GM12878 (cell line): ENCODE data around the gene HOOK2. TPM values are rescaled to one million over a fixed set of nuclear protein-coding genes. Genes with fewer than 3 reads are reported as not detected.

ENCODE experiments used
- ATAC-seq: fragments of 200-7000 bp; cut with Tn5 transposase; 3 replicates; pipeline ENCODE4 v1.9.1; 2020; ENCODE audit warnings: mild to moderate bottlenecking, moderate library complexity
- BruUV-seq: library from RNA; stranded (reverse); fragments of 400-500 nt; replicated peaks from 2 replicates; lab custom pipeline; 2021; lab: Mats Ljungman, UMichigan
- CTCF ChIA-PET: fragments of 300-600 bp; sonication (Branson Sonifier 250); formaldehyde crosslinking; extraction: SDS; loops from one replicate; lab custom pipeline; 2021; ENCODE audit warnings: inconsistent platforms; lab: Yijun Ruan, JAX
- POLR2A ChIA-PET: fragments of 350-600 bp; formaldehyde crosslinking; extraction: SDS; loops from one replicate; lab custom pipeline; 2021; ENCODE audit warnings: inconsistent platforms; lab: Charles Lee
- RAD21 ChIA-PET: fragments of 300-600 bp; sonication (Branson Sonifier 250); formaldehyde crosslinking; loops from one replicate; lab custom pipeline; 2023; ENCODE audit warnings: antibody characterized with exemption; ENCODE audit not compliant: unreplicated experiment; lab: Charles Lee
- SMC1A ChIA-PET: fragments of 300-600 bp; sonication (Branson Sonifier 250); formaldehyde crosslinking; loops from one replicate; lab custom pipeline; 2023; ENCODE audit not compliant: unreplicated experiment, uncharacterized antibody; lab: Charles Lee
- DNase-seq: peaks from one replicate; pipeline ENCODE4 v3.0.0-alpha.2; 2011; ENCODE audit warnings: low read depth, low spot score
- FAIRE-seq: peaks from 3 replicates; lab custom pipeline; 2011; peaks lifted over from hg19 to GRCh38; lab: Jason Lieb, UNC
- H2AFZ ChIP-seq: 2 replicates; pipeline ENCODE4 v1.6.0; 2011; ENCODE audit warnings: low read depth, low read length, control low read depth; ENCODE audit not compliant: control insufficient read depth
- H3K27ac ChIP-seq: 2 replicates; pipeline ENCODE4 v1.5.1; 2011; ENCODE audit warnings: control low read depth; ENCODE audit not compliant: control insufficient read depth, insufficient read depth
- H3K27me3 ChIP-seq, 2 experiments: replicated peaks in 1 of 2; 2 replicates each; pipeline versions ENCODE4 v1.6.0 to v1.6.1; 2011; ENCODE audit warnings: low read length in 1 of 2; ENCODE audit not compliant: control insufficient read depth in 2 of 2, insufficient read depth in 2 of 2
- H3K36me3 ChIP-seq, 2 experiments: 2 replicates each; pipeline ENCODE4 v1.5.1; 2011; ENCODE audit warnings: low read length in 1 of 2; ENCODE audit not compliant: control insufficient read depth in 2 of 2, insufficient read depth in 2 of 2
- H3K4me1 ChIP-seq: 2 replicates; pipeline ENCODE4 v1.6.1; 2011; ENCODE audit warnings: mild to moderate bottlenecking, low read length, moderate library complexity, mixed read lengths; ENCODE audit not compliant: control insufficient read depth, insufficient read depth
- H3K4me2 ChIP-seq: 2 replicates; pipeline ENCODE4 v1.6.0; 2011; ENCODE audit warnings: control low read depth; ENCODE audit not compliant: control insufficient read depth, insufficient read depth
- H3K4me3 ChIP-seq: fragments of 200-600 bp; sonication (generic); 2 replicates; pipeline ENCODE4 v1.5.1; 2016
- H3K79me2 ChIP-seq: 2 replicates; pipeline ENCODE4 v1.6.0; 2011; ENCODE audit warnings: low read length; ENCODE audit not compliant: control insufficient read depth, insufficient read depth
- H3K9ac ChIP-seq: 2 replicates; pipeline ENCODE4 v1.8.0; 2011; ENCODE audit warnings: low read length, control low read depth, mixed read lengths; ENCODE audit not compliant: control insufficient read depth, insufficient read depth
- H3K9me3 ChIP-seq: replicated peaks from 3 replicates; pipeline ENCODE4 v1.5.1; 2011; ENCODE audit warnings: mild to moderate bottlenecking, low read length; ENCODE audit not compliant: control insufficient read depth, insufficient read depth
- H4K20me1 ChIP-seq: 2 replicates; pipeline ENCODE4 v1.6.0; 2011; ENCODE audit not compliant: control insufficient read depth, insufficient read depth
- POLR2A ChIP-seq: IDR thresholded peaks from 2 replicates; pipeline ENCODE4 v1.6.1; 2011; ENCODE audit warnings: low read depth, mild to moderate bottlenecking, low read length
- SIX5 ChIP-seq: IDR thresholded peaks from 2 replicates; pipeline ENCODE4 v1.6.1; 2011; ENCODE audit warnings: mild to moderate bottlenecking, low read depth, low read length, moderate library complexity; ENCODE audit not compliant: severe bottlenecking
- TBL1XR1 ChIP-seq: IDR thresholded peaks from 2 replicates; pipeline ENCODE4 v1.6.1; 2012; ENCODE audit warnings: low read depth, low read length, improper control_type of control experiment
- ZBED1 ChIP-seq: IDR thresholded peaks from 2 replicates; pipeline ENCODE4 v1.6.1; 2016; ENCODE audit warnings: borderline replicate concordance
- WGBS: methylation state at CpG from one replicate; pipeline ENCODE4 v1.1.6; 2016; ENCODE audit warnings: low lambda C conversion rate; ENCODE audit not compliant: insufficient replicate concordance, insufficient coverage; ENCODE audit errors: missing lambda C conversion rate; 5-methylcytosine and 5-hydroxymethylcytosine counted together
- in situ Hi-C: fragments of 300-500 bp; cut with MboI; formaldehyde crosslinking; loops from 9 replicates; pipeline ENCODE4 v1.14.3; 2018; ENCODE audit warnings: mixed read lengths
- intact Hi-C: fragments of 100-400 bp; cut with micrococcal nuclease; formaldehyde crosslinking; loops from one replicate; pipeline ENCODE4 v1.14.2; 2022; ENCODE audit not compliant: unreplicated experiment
- polyA plus RNA-seq, 11 experiments: library from polyadenylated mRNA; depleted of rRNA in 4 of 11; unstranded in 6 of 11; stranded (reverse) in 5 of 11; fragments of >200 nt; fragmentation: Nextera tagmentation in 4 of 11; fragmentation: Illumina TruSeq in 1 of 11; extraction: Ambion mirVana in 4 of 11; extraction: Trizol in 1 of 11; gene quantifications; 1 replicate in 1 of 11; 2 replicates in 10 of 11; pipeline versions ENCODE4 v1.2.1 to v1.2.3, GENCODE V29; 2011 to 2016; ENCODE audit warnings: inconsistent platforms in 2 of 11, missing spikeins in 2 of 11, low read depth in 1 of 11
- total RNA-seq, 4 experiments: library from RNA; depleted of rRNA in 3 of 4; stranded (reverse); fragments of >200 nt in 3 of 4; fragmentation: Illumina TruSeq in 1 of 4; extraction: Trizol in 1 of 4; gene quantifications; 2 replicates each; pipeline versions ENCODE4 v1.2.1 to v1.2.3, GENCODE V29; 2013 to 2021

Gene HOOK2
- total and polyA plus RNA-seq, 10 of the 15 experiments (the other 5 are each of a cell fraction or from before 2014, with no cell fraction given), result 1.5 to 9.6 (median 6.2) TPM

- Histone ChIP-seq H3K4me3 (no peak overlapping the region), H4K20me1 (no peaks in the 10 kb centered on the region), H3K27me3 (no peaks in the 10 kb centered on the region), H3K9me3 (peaks cover 11% of the 10 kb centered on the region; the same call in 1 of the 3 replicates)
- ATAC-seq, result no peak
- no peak for FAIRE-seq
- ChIA-PET RAD21 (no interaction called here), SMC1A (no interaction called here)
- no peak for DNase-seq
- TF ChIP-seq TBL1XR1, result no peak
- TF ChIP-seq, all 136 proteins: peak for 0
- in situ Hi-C loops (no loop called here), intact Hi-C loops (no loop called here)
- Histone ChIP-seq H3K9ac (no peak overlapping the region), H3K36me3 (peaks cover 0 to 8% of the 10 kb centered on the region in 2 experiments; a peak in 2 of 4 replicates), H3K79me2 (no peaks in the 10 kb centered on the region), H2AFZ (no peak overlapping the region), H3K4me2 (no peak overlapping the region), H3K4me1 (no peaks in the 10 kb centered on the region), H3K27ac (no peak overlapping the region)
- no TSS peak for BruUV-seq
- POLR2A ChIA-PET, result no interaction called here
- CTCF ChIA-PET, result no interaction called here
- WGBS, result 95% methylated on average over 22 of the region's 22 CpGs
Measured at GRCh38 chr19:12745166-12745897, 30.0 kb downstream of the HOOK2 start.

DNA sequence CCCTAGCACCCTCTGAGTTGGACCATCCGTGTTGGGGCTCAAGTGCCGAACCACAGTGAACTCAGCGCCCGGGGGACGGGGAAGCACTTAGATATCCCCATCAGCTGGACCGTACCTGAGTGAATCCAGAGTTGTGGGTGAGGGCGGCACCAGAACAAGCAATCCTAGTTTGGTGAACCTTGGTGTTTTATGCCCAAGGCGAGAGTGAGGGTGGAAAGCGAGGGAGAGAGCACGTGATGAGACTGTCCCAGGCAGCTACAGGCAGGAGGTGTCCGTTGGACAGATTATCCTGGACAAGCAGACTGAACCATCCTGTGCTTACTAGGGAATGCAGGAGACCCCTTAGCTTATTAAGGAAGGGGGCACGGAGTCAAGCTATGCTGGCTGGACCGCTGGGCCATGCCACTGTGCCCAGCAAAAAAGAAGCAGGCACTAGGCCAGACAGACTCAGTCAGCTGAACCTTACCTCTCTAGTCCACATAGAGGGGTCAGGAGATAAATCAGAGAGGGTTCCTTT lies 37.5 kb downstream of the HOOK2 start:
- CTCF ChIA-PET, result interaction anchor here (0.9 to 3.8 kb wide), 5 partner anchors 11 to 58 kb away, joined by 3 to 19 read pairs (median 5); partner anchors contain the start of gene TNPO2
- BruUV-seq, result no TSS peak
- 18% methylated on average over 13 of the region's 13 CpGs for WGBS
- Histone ChIP-seq H3K9ac (peak overlapping the region; percentile 88), H3K9me3 (no peaks in the 10 kb centered on the region; the same call in 2 of the 3 replicates)
- no peak for DNase-seq
- TF ChIP-seq ZBED1 (no peak), POLR2A (no peak), SIX5 (no peak)
- TF ChIP-seq, all 136 proteins: peak for 0
- peak overlapping the region; percentile 91 for H3K4me2 ChIP-seq
- no peaks in the 10 kb centered on the region for H3K27me3 ChIP-seq
- peak overlapping the region; percentile 98 for H3K27ac ChIP-seq
- H3K4me1 ChIP-seq, result peaks cover 15% of the 10 kb centered on the region
- FAIRE-seq (no peak), ATAC-seq (no peak)
- SMC1A ChIA-PET, result interaction anchor here (1.0 to 1.8 kb wide), 2 partner anchors 15 to 39 kb away, joined by 3 to 6 read pairs; no protein-coding TSS in a partner anchor
- POLR2A ChIA-PET, result interaction anchor here (0.7 to 3.1 kb wide), 2 partner anchors 16 to 55 kb away, joined by 3 to 26 read pairs; no protein-coding TSS in a partner anchor
- RAD21 ChIA-PET, result interaction anchor here (1.2 kb wide), 1 partner anchor 72 kb away, joined by 4 read pairs; the partner anchor contains the start of genes MAN2B1 and WDR83
- H3K4me3 ChIP-seq, result peak overlapping the region; percentile 90
- in situ Hi-C loops, result no loop called here
- peaks cover 4% of the 10 kb centered on the region for H4K20me1 ChIP-seq
- intact Hi-C loops, result no loop called here
- peak overlapping the region; percentile 100 for H2AFZ ChIP-seq
- no peaks in the 10 kb centered on the region for H3K36me3 ChIP-seq
- peaks cover 28% of the 10 kb centered on the region for H3K79me2 ChIP-seq
